Naive B cell (primary cell): ENCODE results near the gene MTOR. TPM values are rescaled to one million over a fixed set of nuclear protein-coding genes. Genes with fewer than 3 reads are reported as not detected.

Experiments used
- ATAC-seq, 2 donors: fragments of 150-1000 bp; cut with Tn5 transposase; 2 replicates each; pipeline ENCODE4 v1.10.0; 2021; ENCODE audit warnings: low read depth in 2 of 2, mild to moderate bottlenecking in 2 of 2, moderate library complexity in 2 of 2
- DNase-seq: peaks from one replicate; pipeline ENCODE4 v3.0.0; 2022
- H3K27ac Mint-ChIP-seq, 6 donors: one replicate each; pipeline ENCODE4 v1.8.0; 2020 to 2022; ENCODE audit warnings: mild to moderate bottlenecking in 6 of 6, mixed read lengths in 6 of 6, moderate library complexity in 5 of 6, inconsistent platforms in 2 of 6
- H3K27me3 Mint-ChIP-seq, 3 donors: one replicate each; pipeline ENCODE4 v1.8.0; 2021 to 2022; ENCODE audit warnings: mixed read lengths in 3 of 3, mild to moderate bottlenecking in 1 of 3
- H3K36me3 Mint-ChIP-seq, 2 donors: one replicate each; pipeline ENCODE4 v1.8.0; 2020 to 2022; ENCODE audit warnings: mixed read lengths in 2 of 2, inconsistent platforms in 1 of 2, mild to moderate bottlenecking in 1 of 2
- H3K4me1 Mint-ChIP-seq, 3 donors: one replicate each; pipeline ENCODE4 v1.8.0; 2020 to 2022; ENCODE audit warnings: mixed read lengths in 3 of 3, inconsistent platforms in 1 of 3, mild to moderate bottlenecking in 1 of 3, moderate library complexity in 1 of 3
- H3K4me3 Mint-ChIP-seq, 8 donors: one replicate each; pipeline ENCODE4 v1.8.0; 2020 to 2022; ENCODE audit warnings: mild to moderate bottlenecking in 8 of 8, mixed read lengths in 8 of 8, moderate library complexity in 8 of 8, inconsistent platforms in 2 of 8
- H3K9me3 Mint-ChIP-seq, 7 donors: one replicate each; pipeline ENCODE4 v1.8.0; 2020 to 2022; ENCODE audit warnings: mixed read lengths in 7 of 7, mild to moderate bottlenecking in 5 of 7, inconsistent platforms in 2 of 7, moderate library complexity in 1 of 7
- polyA plus RNA-seq, 6 donors: library from polyadenylated mRNA; unstranded; fragments of 300-500 nt; fragmentation: Illumina TruSeq; gene quantifications; one replicate each; pipeline ENCODE4 v1.2.3, GENCODE V29; 2021; ENCODE audit warnings: low read depth in 6 of 6

The MTOR gene
- polyA plus RNA-seq, 6 donors from 2014 or later: 0.88 to 10.3 (median 4.6) TPM

GRCh38 chr1:11291049-11291448 is 28.7 kb upstream of the MTOR start:
- Mint-ChIP-seq H3K27ac (peak overlapping the region in 1 of 6 donors; percentile 84), H3K36me3 (peaks cover 5 to 10% of the 10 kb centered on the region in 2 donors), H3K4me1 (peaks cover 15 to 20% (median 16%) of the 10 kb centered on the region in 3 donors), H3K27me3 (no peaks in the 10 kb centered on the region), H3K4me3 (no peak overlapping the region), H3K9me3 (no peaks in the 10 kb centered on the region)
- ATAC-seq: no peak
- DNase-seq: no peak

- peaks cover 5 to 17% of the 10 kb centered on the region in 2 donors for H3K36me3 Mint-ChIP-seq
- no peaks in the 10 kb centered on the region for H3K9me3 Mint-ChIP-seq
- no peaks in the 10 kb centered on the region for H3K27me3 Mint-ChIP-seq
- no peak overlapping the region for H3K4me3 Mint-ChIP-seq
- DNase-seq (no peak), ATAC-seq (no peak)
- peak overlapping the region in 1 of 6 donors; percentile 62 for H3K27ac Mint-ChIP-seq
- H3K4me1 Mint-ChIP-seq: peaks cover 29 to 36% (median 34%) of the 10 kb centered on the region in 3 donors
These were observed 26.7 kb upstream of the MTOR start for GRCh38 chr1:11289064-11289463.

- Mint-ChIP-seq H3K4me3 (peak overlapping the region in 1 of 8 donors; percentile 22), H3K36me3 (peaks cover under 1 to 17% of the 10 kb centered on the region in 2 donors)
These were observed 24.5 kb upstream of the MTOR start for GRCh38 chr1:11286735-11287410.

DNA sequence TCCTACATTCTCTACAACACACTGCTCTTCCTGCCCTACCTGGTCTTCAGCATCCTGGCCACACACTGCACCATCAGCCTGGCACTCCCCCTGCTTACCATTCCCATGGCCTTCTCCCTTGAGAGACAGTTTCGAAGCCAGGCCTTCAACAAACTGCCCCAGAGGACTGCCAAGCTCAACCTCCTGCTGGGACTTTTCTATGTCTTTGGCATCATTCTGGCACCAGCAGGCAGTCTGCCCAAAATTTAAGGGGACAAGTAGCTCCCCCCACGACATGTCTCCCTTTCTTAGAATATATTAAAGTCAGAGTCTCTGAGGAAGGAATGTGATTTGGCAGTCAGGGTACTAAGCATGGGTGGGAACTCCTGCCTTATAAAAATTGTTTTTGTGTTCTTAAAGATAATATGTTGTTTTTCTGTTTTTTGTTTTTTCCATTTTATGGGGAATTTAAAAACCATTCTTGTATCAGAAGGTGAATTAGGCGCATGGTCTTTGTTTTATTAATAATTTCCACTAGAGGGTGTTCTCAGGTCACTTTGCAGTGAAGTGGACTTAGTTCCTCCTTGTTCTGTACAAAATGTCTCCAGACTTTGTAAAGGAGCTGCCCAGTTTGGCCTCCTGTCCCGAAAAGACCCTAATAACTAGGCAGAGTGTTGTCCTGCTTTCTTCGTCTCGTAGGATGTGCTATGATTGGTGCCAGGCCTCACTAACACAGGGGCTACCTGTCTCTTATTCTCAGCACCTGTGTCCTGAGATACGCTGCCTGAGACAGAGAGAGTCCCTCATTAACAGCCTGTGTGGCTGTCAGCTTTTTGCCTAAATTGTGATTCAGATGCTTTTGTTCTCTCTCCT is 23.8 kb upstream of the MTOR start:
- Mint-ChIP-seq H3K36me3 (peaks cover 0 to 17% of the 10 kb centered on the region in 2 donors), H3K27ac (peak overlapping the region in 3 of 6 donors; percentile 58 to 67 (median 65)), H3K27me3 (no peaks in the 10 kb centered on the region), H3K4me1 (peaks cover 46 to 63% (median 52%) of the 10 kb centered on the region in 3 donors), H3K4me3 (peak overlapping the region in 1 of 8 donors; percentile 15), H3K9me3 (no peaks in the 10 kb centered on the region)
- DNase-seq: no peak
- no peak for ATAC-seq

More at GRCh38 chr1:11286735-11287410, 24.5 kb upstream of the MTOR start:
- Mint-ChIP-seq H3K9me3 (no peaks in the 10 kb centered on the region), H3K4me1 (peaks cover 38 to 56% (median 49%) of the 10 kb centered on the region in 3 donors), H3K27ac (peak overlapping the region in 1 of 6 donors; percentile 65), H3K27me3 (no peaks in the 10 kb centered on the region)
- ATAC-seq (no peak), DNase-seq (no peak)

- H3K4me3 Mint-ChIP-seq: no peak overlapping the region
- ATAC-seq: no peak
- no peak for DNase-seq
These were observed 22.4 kb upstream of the MTOR start for GRCh38 chr1:11284784-11285183.

GRCh38 chr1:11283151-11283550 is 20.8 kb upstream of the MTOR start:
- Mint-ChIP-seq H3K36me3 (peaks cover 0 to 19% of the 10 kb centered on the region in 2 donors), H3K9me3 (peaks cover 0 to 4% (median 0%) of the 10 kb centered on the region in 7 donors), H3K4me1 (peaks cover 53 to 84% (median 59%) of the 10 kb centered on the region in 3 donors), H3K27me3 (no peaks in the 10 kb centered on the region), H3K27ac (peak overlapping the region; percentile 58 to 92 (median 74)), H3K4me3 (peak overlapping the region in 4 of 8 donors; percentile 25 to 66 (median 40))
- DNase-seq (no peak), ATAC-seq (no peak)

More at GRCh38 chr1:11284784-11285183, 22.4 kb upstream of the MTOR start:
- peaks cover 0 to 1% (median 0%) of the 10 kb centered on the region in 7 donors for H3K9me3 Mint-ChIP-seq
- no peaks in the 10 kb centered on the region for H3K27me3 Mint-ChIP-seq
- peaks cover 0 to 22% of the 10 kb centered on the region in 2 donors for H3K36me3 Mint-ChIP-seq
- H3K4me1 Mint-ChIP-seq: peaks cover 56 to 77% (median 65%) of the 10 kb centered on the region in 3 donors
- H3K27ac Mint-ChIP-seq: peak overlapping the region; percentile 5 to 96 (median 77)

DNA sequence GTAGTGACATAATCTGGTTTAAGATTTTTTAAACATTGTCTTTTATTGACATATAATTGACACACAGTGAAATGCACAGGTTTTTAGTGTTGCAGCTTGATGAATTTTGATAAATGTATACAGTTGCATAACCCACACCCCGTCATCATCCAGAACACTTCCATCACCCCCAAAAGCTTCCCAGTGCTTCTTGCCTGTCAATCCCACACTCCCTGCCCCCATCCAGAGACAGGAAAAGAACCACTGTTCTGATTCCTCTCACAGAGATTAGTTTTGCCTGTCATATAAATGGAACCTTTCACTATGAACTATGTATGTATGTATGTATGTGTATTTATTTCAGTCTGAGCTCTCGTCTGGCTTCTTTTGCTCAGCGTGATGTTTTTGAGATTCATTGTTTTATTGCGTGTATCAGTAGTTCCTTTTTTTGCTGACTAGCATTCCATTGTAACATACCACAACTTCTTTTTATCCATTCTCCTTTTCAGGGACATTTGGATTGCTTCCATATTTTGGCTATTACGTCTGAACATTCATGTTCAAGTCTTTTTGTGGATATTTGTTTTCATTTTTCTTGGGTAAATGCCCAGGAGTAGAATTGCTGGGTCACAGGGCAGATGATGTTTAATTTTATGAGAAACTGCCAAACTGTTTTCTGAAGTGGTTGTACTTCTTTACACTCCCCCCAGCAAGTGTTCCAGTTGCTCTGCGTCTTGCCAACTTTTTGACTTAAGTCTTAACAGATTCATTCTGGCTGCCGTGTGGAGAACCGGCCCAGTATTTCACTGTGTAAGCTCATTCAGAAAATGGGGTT is 19.4 kb upstream of the MTOR start:
- H3K27me3 Mint-ChIP-seq: no peaks in the 10 kb centered on the region
- peak overlapping the region in 5 of 6 donors; percentile 3 to 99 (median 87) for H3K27ac Mint-ChIP-seq
- H3K4me3 Mint-ChIP-seq: peak overlapping the region in 7 of 8 donors; percentile 2 to 84 (median 74)
- DNase-seq (no peak), ATAC-seq (no peak)
- H3K4me1 Mint-ChIP-seq: peaks cover 56 to 92% (median 65%) of the 10 kb centered on the region in 3 donors
- peaks cover 0 to 4% (median 0%) of the 10 kb centered on the region in 7 donors for H3K9me3 Mint-ChIP-seq
- peaks cover 0 to 19% of the 10 kb centered on the region in 2 donors for H3K36me3 Mint-ChIP-seq

DNA sequence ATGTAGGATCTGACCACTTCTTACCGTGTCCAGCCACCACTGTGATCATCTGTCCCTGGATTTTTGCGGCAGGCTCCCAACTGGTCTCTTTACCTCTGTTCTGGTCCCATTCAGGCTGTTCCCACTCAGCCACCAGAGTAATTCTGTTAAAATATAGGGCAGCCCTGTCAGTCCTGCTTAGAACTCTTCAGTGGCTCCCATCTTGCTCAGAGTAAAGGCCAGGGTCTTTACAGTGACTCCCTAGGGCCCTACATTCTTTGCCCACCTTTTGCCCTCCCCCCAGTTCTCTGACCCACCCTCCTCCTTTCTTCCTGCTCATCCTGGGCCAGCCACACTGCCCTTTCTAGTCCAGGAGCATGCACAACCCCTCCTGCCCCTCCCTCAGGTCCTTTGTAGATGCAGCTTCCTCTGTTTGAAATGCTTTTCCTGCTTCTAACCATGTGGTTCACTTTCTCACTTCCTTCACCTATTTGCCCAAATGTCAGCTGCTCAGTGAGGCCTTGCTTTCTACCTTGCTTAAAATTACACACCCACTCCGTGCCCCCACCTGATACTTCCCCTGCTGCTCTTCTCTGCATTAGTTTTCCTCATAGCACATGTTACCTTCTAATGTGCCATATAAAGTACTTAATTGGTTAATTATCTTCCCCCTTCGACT is 18.5 kb upstream of the MTOR start:
- Mint-ChIP-seq H3K27me3 (no peaks in the 10 kb centered on the region), H3K36me3 (peaks cover 3 to 20% of the 10 kb centered on the region in 2 donors), H3K9me3 (peaks cover 0 to 4% (median 0%) of the 10 kb centered on the region in 7 donors), H3K4me3 (peak overlapping the region; percentile 66 to 84 (median 72)), H3K27ac (peak overlapping the region; percentile 18 to 99 (median 73)), H3K4me1 (peaks cover 57 to 93% (median 67%) of the 10 kb centered on the region in 3 donors)
- ATAC-seq (peak; percentile 98 to 99), DNase-seq (peak; percentile 69)

DNA sequence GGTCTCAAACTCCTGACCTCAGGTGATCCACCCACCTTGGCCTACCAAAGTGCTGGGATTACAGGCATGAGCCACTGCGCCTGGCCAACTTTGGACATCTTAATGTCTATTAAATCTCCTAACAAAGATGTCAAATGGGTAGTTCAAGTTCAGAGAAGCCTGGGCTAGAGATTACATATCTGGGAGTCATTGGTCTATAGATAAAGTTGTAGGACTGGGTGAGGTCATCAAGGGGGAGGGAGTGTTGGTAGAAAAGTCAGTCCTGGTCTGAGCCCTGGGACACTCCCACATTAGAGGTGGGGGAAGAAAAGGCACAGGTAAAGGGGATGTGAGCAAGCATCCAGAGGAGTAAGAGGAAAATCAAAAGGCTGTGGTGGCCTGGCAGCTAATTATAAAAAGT is 17.3 kb upstream of the MTOR start:
- H3K4me1 Mint-ChIP-seq: peaks cover 58 to 92% (median 67%) of the 10 kb centered on the region in 3 donors
- H3K9me3 Mint-ChIP-seq: peaks cover 0 to 4% (median 0%) of the 10 kb centered on the region in 7 donors
- peak overlapping the region in 7 of 8 donors; percentile 24 to 84 (median 70) for H3K4me3 Mint-ChIP-seq
- no peaks in the 10 kb centered on the region for H3K27me3 Mint-ChIP-seq
- H3K27ac Mint-ChIP-seq: peak overlapping the region; percentile 58 to 99 (median 87)
- no peak for ATAC-seq
- peaks cover 4 to 26% of the 10 kb centered on the region in 2 donors for H3K36me3 Mint-ChIP-seq
- DNase-seq: no peak

DNA sequence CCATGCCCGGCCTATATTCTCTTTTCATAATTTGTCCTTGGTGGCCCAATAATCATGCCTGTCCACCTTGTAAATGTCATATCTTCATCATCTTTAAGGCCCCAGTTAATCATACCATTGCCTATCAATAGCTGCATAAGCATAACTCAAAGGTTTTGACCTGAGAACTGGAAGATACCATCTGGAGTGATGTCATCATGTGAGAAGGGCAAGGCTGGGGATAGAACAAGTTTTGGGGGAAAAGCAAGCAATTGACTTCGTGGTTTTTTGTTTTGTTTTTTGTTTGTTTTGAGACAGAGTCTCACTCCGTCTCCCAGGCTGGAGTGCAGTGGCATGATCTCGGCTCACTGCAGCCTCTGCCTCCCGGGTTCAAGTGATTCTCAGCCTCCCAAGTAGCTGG is 16.8 kb upstream of the MTOR start:
- DNase-seq (no peak), ATAC-seq (no peak)
- Mint-ChIP-seq H3K36me3 (peaks cover 4 to 26% of the 10 kb centered on the region in 2 donors), H3K4me1 (peaks cover 55 to 92% (median 64%) of the 10 kb centered on the region in 3 donors), H3K27me3 (no peaks in the 10 kb centered on the region), H3K9me3 (peaks cover 0 to 4% (median 0%) of the 10 kb centered on the region in 7 donors), H3K27ac (peak overlapping the region in 4 of 6 donors; percentile 14 to 85 (median 54)), H3K4me3 (peak overlapping the region in 3 of 8 donors; percentile 39 to 66 (median 47))

- Mint-ChIP-seq H3K4me3 (peak overlapping the region; percentile 87 to 96 (median 94)), H3K27me3 (no peaks in the 10 kb centered on the region), H3K9me3 (no peaks in the 10 kb centered on the region), H3K4me1 (peaks cover 22 to 45% (median 30%) of the 10 kb centered on the region in 3 donors), H3K36me3 (peaks cover 4 to 16% of the 10 kb centered on the region in 2 donors), H3K27ac (peak overlapping the region; percentile 92 to 97 (median 96))
- ATAC-seq (peak; percentile 45 to 48), DNase-seq (no peak)
These were observed 11.4 kb upstream of the MTOR start for GRCh38 chr1:11273595-11274234.
